Immature natural killer cell (primary cell): ENCODE data around the gene DNM1. TPM values are rescaled to one million over a fixed set of nuclear protein-coding genes. Genes with fewer than 3 reads are reported as not detected.
"Not testable (repeated sequence)": the region's sequence is repeated elsewhere in the genome, so short reads cannot be mapped to it uniquely, and the experiment has no call there.

Experiments
- DNase-seq, 3 donors: peaks; one replicate each; pipeline ENCODE4 v3.0.0; 2022; ENCODE audit warnings: mixed read lengths in 1 of 3
- H3K27ac Mint-ChIP-seq, 6 donors: one replicate each; pipeline ENCODE4 v1.8.0; 2020; ENCODE audit warnings: mixed read lengths in 6 of 6, mild to moderate bottlenecking in 5 of 6, inconsistent platforms in 4 of 6, moderate library complexity in 3 of 6
- H3K27me3 Mint-ChIP-seq, 3 donors: one replicate each; pipeline ENCODE4 v1.8.0; 2020 to 2021; ENCODE audit warnings: low read depth in 3 of 3, mild to moderate bottlenecking in 3 of 3, mixed read lengths in 3 of 3, moderate library complexity in 3 of 3, inconsistent platforms in 1 of 3
- H3K36me3 Mint-ChIP-seq, 3 donors: one replicate each; pipeline ENCODE4 v1.8.0; 2020; ENCODE audit warnings: mixed read lengths in 3 of 3, inconsistent platforms in 2 of 3, mild to moderate bottlenecking in 2 of 3
- H3K4me1 Mint-ChIP-seq, 2 donors: one replicate each; pipeline ENCODE4 v1.8.0; 2020; ENCODE audit warnings: inconsistent platforms in 2 of 2, mild to moderate bottlenecking in 2 of 2, mixed read lengths in 2 of 2, moderate library complexity in 1 of 2
- H3K4me3 Mint-ChIP-seq, 5 donors: one replicate each; pipeline ENCODE4 v1.8.0; 2020; ENCODE audit warnings: mild to moderate bottlenecking in 5 of 5, mixed read lengths in 5 of 5, inconsistent platforms in 3 of 5, moderate library complexity in 3 of 5
- H3K9me3 Mint-ChIP-seq, 6 donors: one replicate each; pipeline ENCODE4 v1.8.0; 2020; ENCODE audit warnings: mild to moderate bottlenecking in 6 of 6, mixed read lengths in 6 of 6, inconsistent platforms in 4 of 6, moderate library complexity in 3 of 6
- polyA plus RNA-seq, 3 donors: library from polyadenylated mRNA; unstranded; fragments of 300-500 nt; fragmentation: Illumina TruSeq; gene quantifications; one replicate each; pipeline ENCODE4 v1.2.3, GENCODE V29; 2021

The DNM1 gene
- polyA plus RNA-seq, 3 donors from 2014 or later, result 0.32 to 0.47 TPM; not detected in 1

GRCh38 chr9:128166169-128166568 lies 37.0 kb upstream of the DNM1 start:
- Mint-ChIP-seq H3K36me3 (peaks cover 5 to 17% (median 11%) of the 10 kb centered on the region in 3 donors), H3K4me1 (peaks cover 7 to 12% of the 10 kb centered on the region in 2 donors), H3K4me3 (no peak overlapping the region), H3K9me3 (no peaks in the 10 kb centered on the region), H3K27ac (no peak overlapping the region), H3K27me3 (peaks cover 0 to 5% (median 0%) of the 10 kb centered on the region in 3 donors)
- no peak for DNase-seq

GRCh38 chr9:128167209-128167608 lies 36.0 kb upstream of the DNM1 start:
- peaks cover 5 to 17% (median 11%) of the 10 kb centered on the region in 3 donors for H3K36me3 Mint-ChIP-seq
- no peak overlapping the region for H3K4me3 Mint-ChIP-seq
- peaks cover 4 to 5% of the 10 kb centered on the region in 2 donors for H3K4me1 Mint-ChIP-seq
- H3K9me3 Mint-ChIP-seq, result no peaks in the 10 kb centered on the region
- no peak for DNase-seq
- H3K27me3 Mint-ChIP-seq, result peaks cover 0 to 5% (median 0%) of the 10 kb centered on the region in 3 donors
- H3K27ac Mint-ChIP-seq, result peak overlapping the region in 2 of 6 donors; percentile 39 to 49

- Mint-ChIP-seq H3K27me3 (peaks cover 0 to 5% (median 0%) of the 10 kb centered on the region in 3 donors), H3K4me1 (no peaks in the 10 kb centered on the region), H3K27ac (peak overlapping the region in 2 of 6 donors; percentile 13 to 22), H3K4me3 (no peak overlapping the region), H3K36me3 (peaks cover 5 to 14% (median 5%) of the 10 kb centered on the region in 3 donors), H3K9me3 (no peaks in the 10 kb centered on the region)
- DNase-seq, result no peak
Measured at GRCh38 chr9:128168731-128169308, 34.4 kb upstream of the DNM1 start.

- H3K36me3 Mint-ChIP-seq, result peaks cover 5 to 14% (median 5%) of the 10 kb centered on the region in 3 donors
Measured at GRCh38 chr9:128169492-128169891, 33.7 kb upstream of the DNM1 start.

GRCh38 chr9:128169925-128170324 lies 33.3 kb upstream of the DNM1 start:
- no peaks in the 10 kb centered on the region for H3K9me3 Mint-ChIP-seq

More at GRCh38 chr9:128169492-128169891, 33.7 kb upstream of the DNM1 start:
- H3K27me3 Mint-ChIP-seq, result peaks cover 0 to 5% (median 0%) of the 10 kb centered on the region in 3 donors
- H3K9me3 Mint-ChIP-seq, result no peaks in the 10 kb centered on the region
- H3K4me3 Mint-ChIP-seq, result no peak overlapping the region
- H3K4me1 Mint-ChIP-seq, result no peaks in the 10 kb centered on the region
- H3K27ac Mint-ChIP-seq, result no peak overlapping the region
- no peak for DNase-seq

GRCh38 chr9:128174062-128174461 lies 29.1 kb upstream of the DNM1 start:
- no peak overlapping the region for H3K27ac Mint-ChIP-seq
- peaks cover 3 to 10% (median 8%) of the 10 kb centered on the region in 3 donors for H3K36me3 Mint-ChIP-seq
- H3K27me3 Mint-ChIP-seq, result no peaks in the 10 kb centered on the region
- no peak overlapping the region for H3K4me3 Mint-ChIP-seq
- H3K4me1 Mint-ChIP-seq, result no peaks in the 10 kb centered on the region
- no peaks in the 10 kb centered on the region for H3K9me3 Mint-ChIP-seq
- no peak for DNase-seq

More at GRCh38 chr9:128169925-128170324, 33.3 kb upstream of the DNM1 start:
- no peak overlapping the region for H3K4me3 Mint-ChIP-seq
- peaks cover 0 to 5% (median 0%) of the 10 kb centered on the region in 3 donors for H3K27me3 Mint-ChIP-seq
- peaks cover 5 to 17% (median 6%) of the 10 kb centered on the region in 3 donors for H3K36me3 Mint-ChIP-seq
- H3K4me1 Mint-ChIP-seq, result no peaks in the 10 kb centered on the region
- DNase-seq, result no peak
- no peak overlapping the region for H3K27ac Mint-ChIP-seq

GRCh38 chr9:128175102-128175563 lies 28.0 kb upstream of the DNM1 start:
- Mint-ChIP-seq H3K4me1 (no peaks in the 10 kb centered on the region), H3K4me3 (no peak overlapping the region), H3K27ac (no peak overlapping the region), H3K27me3 (peaks cover 0 to 3% (median 0%) of the 10 kb centered on the region in 3 donors), H3K9me3 (no peaks in the 10 kb centered on the region), H3K36me3 (peaks cover 8 to 21% (median 14%) of the 10 kb centered on the region in 3 donors)
- DNase-seq, result no peak

GRCh38 chr9:128175726-128176125 lies 27.5 kb upstream of the DNM1 start:
- H3K4me1 Mint-ChIP-seq, result no peaks in the 10 kb centered on the region
- peaks cover 8 to 24% (median 17%) of the 10 kb centered on the region in 3 donors for H3K36me3 Mint-ChIP-seq
- no peak for DNase-seq
- H3K27ac Mint-ChIP-seq, result peak overlapping the region in 1 of 6 donors; percentile 1
- no peaks in the 10 kb centered on the region for H3K9me3 Mint-ChIP-seq
- peaks cover 0 to 4% (median 0%) of the 10 kb centered on the region in 3 donors for H3K27me3 Mint-ChIP-seq
- H3K4me3 Mint-ChIP-seq, result no peak overlapping the region

- peak overlapping the region in 1 of 6 donors; percentile 40 for H3K27ac Mint-ChIP-seq
- no peak for DNase-seq
- H3K4me3 Mint-ChIP-seq, result no peak overlapping the region
- H3K9me3 Mint-ChIP-seq, result no peaks in the 10 kb centered on the region
- H3K4me1 Mint-ChIP-seq, result no peaks in the 10 kb centered on the region
- peaks cover 0 to 4% (median 0%) of the 10 kb centered on the region in 3 donors for H3K27me3 Mint-ChIP-seq
- peaks cover 14 to 38% (median 24%) of the 10 kb centered on the region in 3 donors for H3K36me3 Mint-ChIP-seq
Measured at GRCh38 chr9:128178806-128179431, 24.3 kb upstream of the DNM1 start.

GRCh38 chr9:128180001-128180400 lies 23.2 kb upstream of the DNM1 start:
- no peak overlapping the region for H3K27ac Mint-ChIP-seq
- no peak for DNase-seq
- peaks cover 0 to 4% (median 0%) of the 10 kb centered on the region in 3 donors for H3K27me3 Mint-ChIP-seq
- H3K36me3 Mint-ChIP-seq, result peaks cover 13 to 38% (median 24%) of the 10 kb centered on the region in 3 donors
- H3K4me3 Mint-ChIP-seq, result no peak overlapping the region
- no peaks in the 10 kb centered on the region for H3K4me1 Mint-ChIP-seq
- no peaks in the 10 kb centered on the region for H3K9me3 Mint-ChIP-seq

- Mint-ChIP-seq H3K27ac (no peak overlapping the region), H3K36me3 (peaks cover 8 to 35% (median 24%) of the 10 kb centered on the region in 3 donors), H3K9me3 (no peaks in the 10 kb centered on the region), H3K4me3 (no peak overlapping the region), H3K4me1 (no peaks in the 10 kb centered on the region), H3K27me3 (peaks cover 0 to 4% (median 0%) of the 10 kb centered on the region in 3 donors)
- no peak for DNase-seq
Measured at GRCh38 chr9:128180447-128180846, 22.7 kb upstream of the DNM1 start.

- not testable (repeated sequence) for H3K27me3 Mint-ChIP-seq, H3K9me3 Mint-ChIP-seq, H3K4me1 Mint-ChIP-seq, H3K4me3 Mint-ChIP-seq, H3K27ac Mint-ChIP-seq, DNase-seq
- H3K36me3 Mint-ChIP-seq, result peaks cover 6 to 39% (median 27%) of the 10 kb centered on the region in 3 donors
Measured at GRCh38 chr9:128181480-128181879, 21.7 kb upstream of the DNM1 start.

- H3K36me3 Mint-ChIP-seq, result peaks cover 6 to 51% (median 29%) of the 10 kb centered on the region in 3 donors
- H3K27ac Mint-ChIP-seq, result peak overlapping the region in 1 of 6 donors; percentile 13
- DNase-seq, result no peak
- H3K27me3 Mint-ChIP-seq, result peaks cover 0 to 7% (median 5%) of the 10 kb centered on the region in 3 donors
- no peaks in the 10 kb centered on the region for H3K9me3 Mint-ChIP-seq
- peaks cover 3 to 9% of the 10 kb centered on the region in 2 donors for H3K4me1 Mint-ChIP-seq
- no peak overlapping the region for H3K4me3 Mint-ChIP-seq
Measured at GRCh38 chr9:128182893-128183588, 20.1 kb upstream of the DNM1 start.
